OCI-LY7 (cell line): ENCODE results near the gene DEPDC1B. TPM values are rescaled to one million over a fixed set of nuclear protein-coding genes. Genes with fewer than 3 reads are reported as not detected.
"Not testable (repeated sequence)": the region's sequence is repeated elsewhere in the genome, so short reads cannot be mapped to it uniquely, and the experiment has no call there.

Source experiments
- BruUV-seq: library from RNA; stranded (reverse); fragments of 400-500 nt; replicated peaks from 2 replicates; lab custom pipeline; 2021; lab: Mats Ljungman, UMichigan
- CTCF ChIA-PET: fragments of 300-600 bp; sonication (Branson Sonifier 250); formaldehyde crosslinking; loops from one replicate; lab custom pipeline; 2022; ENCODE audit warnings: antibody characterized with exemption; ENCODE audit not compliant: unreplicated experiment; lab: Charles Lee
- POLR2A ChIA-PET: fragments of 300-600 bp; sonication (Branson Sonifier 250); formaldehyde crosslinking; loops from one replicate; lab custom pipeline; 2022; ENCODE audit warnings: antibody characterized with exemption; lab: Charles Lee
- DNase-seq: peaks from one replicate; pipeline ENCODE4 v3.0.0-alpha.2; 2015; ENCODE audit warnings: low spot score
- H2AFZ ChIP-seq: fragments of 200-600 bp; sonication (generic), shearing (Covaris generic); 2 replicates; pipeline ENCODE4 v1.6.1; 2014; ENCODE audit warnings: mild to moderate bottlenecking, antibody characterized with exemption, low read length, moderate library complexity
- H3K27ac ChIP-seq: fragments of 200-600 bp; sonication (generic); 2 replicates; pipeline ENCODE4 v1.5.1; 2014; ENCODE audit warnings: mixed run types, low read depth, mild to moderate bottlenecking, moderate library complexity, low read length, inconsistent platforms; ENCODE audit not compliant: poor library complexity, severe bottlenecking
- H3K36me3 ChIP-seq: fragments of 200-600 bp; sonication (generic); 2 replicates; pipeline ENCODE4 v1.6.1; 2014; ENCODE audit warnings: mild to moderate bottlenecking, antibody characterized with exemption, low read length, moderate library complexity, mixed read lengths; ENCODE audit not compliant: insufficient read depth
- H3K4me1 ChIP-seq: fragments of 200-600 bp; sonication (generic); 2 replicates; pipeline ENCODE4 v1.5.1; 2014; ENCODE audit warnings: mild to moderate bottlenecking, low read length; ENCODE audit not compliant: insufficient read depth, poor library complexity, severe bottlenecking
- H3K4me2 ChIP-seq: fragments of 200-600 bp; sonication (generic); 2 replicates; pipeline ENCODE4 v1.6.1; 2014; ENCODE audit warnings: mild to moderate bottlenecking, low read length
- H3K4me3 ChIP-seq: fragments of 200-600 bp; sonication (generic); 2 replicates; pipeline ENCODE4 v1.5.1; 2014; ENCODE audit warnings: mild to moderate bottlenecking, low read depth, low read length; ENCODE audit not compliant: poor library complexity, severe bottlenecking
- H3K79me2 ChIP-seq: fragments of 200-600 bp; sonication (generic); 2 replicates; pipeline ENCODE4 v1.6.1; 2016; ENCODE audit warnings: low read depth, mild to moderate bottlenecking, low read length, moderate library complexity, mixed read lengths; ENCODE audit not compliant: insufficient read depth
- H3K9me2 ChIP-seq: fragments of 200-600 bp; sonication (generic); 2 replicates; pipeline ENCODE4 v1.6.1; 2016; ENCODE audit warnings: mild to moderate bottlenecking, low read length, mixed read lengths; ENCODE audit not compliant: insufficient read depth
- H3K9me3 ChIP-seq: fragments of 200-600 bp; sonication (generic); 2 replicates; pipeline ENCODE4 v1.6.1; 2014; ENCODE audit warnings: mild to moderate bottlenecking, mixed run types, low read length, mixed read lengths
- H4K20me1 ChIP-seq: fragments of 200-600 bp; sonication (generic); 2 replicates; pipeline ENCODE4 v1.6.1; 2014; ENCODE audit warnings: mild to moderate bottlenecking, antibody characterized with exemption, low read length, moderate library complexity, mixed read lengths; ENCODE audit not compliant: insufficient read depth
- CTCF ChIP-seq: fragments of 200-600 bp; sonication (generic); conservative IDR thresholded peaks from 2 replicates; pipeline ENCODE4 v1.5.1; 2014; ENCODE audit warnings: mild to moderate bottlenecking, antibody characterized with exemption, low read length, moderate library complexity, mixed read lengths
- EZH2phosphoT487 ChIP-seq: fragments of 200-600 bp; sonication (generic); IDR thresholded peaks from 2 replicates; pipeline ENCODE4 v1.6.1; 2018; ENCODE audit warnings: low read depth, borderline replicate concordance, mild to moderate bottlenecking, mixed run types, antibody characterized with exemption, low read length, moderate library complexity, mixed read lengths
- intact Hi-C: fragments of 100-400 bp; cut with micrococcal nuclease; formaldehyde crosslinking; loops from one replicate; pipeline ENCODE4 v1.10.0; 2022; ENCODE audit not compliant: unreplicated experiment
- total RNA-seq, 2 experiments: library from RNA; depleted of rRNA in 1 of 2; stranded (reverse); fragments of >200 nt in 1 of 2; shearing (Covaris generic) in 1 of 2; gene quantifications; 2 replicates each; pipeline ENCODE4 v1.2.3, GENCODE V29; 2014 to 2022

The DEPDC1B gene
- total RNA-seq, 2 experiments from 2014 or later, result 43.7 to 47.6 TPM

- Histone ChIP-seq H4K20me1 (no peaks in the 10 kb centered on the region), H3K79me2 (no peaks in the 10 kb centered on the region), H3K4me3 (no peak overlapping the region), H3K4me2 (no peak overlapping the region), H3K9me2 (no peaks in the 10 kb centered on the region), H3K9me3 (no peaks in the 10 kb centered on the region), H3K4me1 (no peaks in the 10 kb centered on the region), H3K27ac (no peak overlapping the region), H2AFZ (no peak overlapping the region), H3K36me3 (no peaks in the 10 kb centered on the region)
- BruUV-seq, result no TSS peak
- ChIA-PET CTCF (no interaction called here), POLR2A (interaction anchor here (0.8 kb wide), 1 partner anchor 117 kb away, joined by 3 read pairs; no protein-coding TSS in a partner anchor)
- no peak for DNase-seq
- no peak for TF ChIP-seq CTCF
- intact Hi-C loops, result no loop called here
Observed at GRCh38 chr5:60738933-60739332, 39.0 kb upstream of the DEPDC1B start.

GRCh38 chr5:60738461-60738860 is 38.5 kb upstream of the DEPDC1B start:
- ChIA-PET CTCF (no interaction called here), POLR2A (no interaction called here)
- no peak overlapping the region for H3K27ac ChIP-seq
- no peak overlapping the region for H2AFZ ChIP-seq
- no peaks in the 10 kb centered on the region for H3K9me2 ChIP-seq
- H3K9me3 ChIP-seq, result no peaks in the 10 kb centered on the region
- no peaks in the 10 kb centered on the region for H3K79me2 ChIP-seq
- no peak overlapping the region for H3K4me3 ChIP-seq
- H4K20me1 ChIP-seq, result no peaks in the 10 kb centered on the region
- no peak for DNase-seq
- TF ChIP-seq CTCF (no peak), EZH2phosphoT487 (no peak)
- H3K4me1 ChIP-seq, result no peaks in the 10 kb centered on the region
- H3K36me3 ChIP-seq, result no peaks in the 10 kb centered on the region
- no TSS peak for BruUV-seq
- intact Hi-C loops, result no loop called here
- no peak overlapping the region for H3K4me2 ChIP-seq

GRCh38 chr5:60730858-60731257 is 30.9 kb upstream of the DEPDC1B start:
- CTCF ChIA-PET, H3K36me3 ChIP-seq, H3K9me3 ChIP-seq, DNase-seq, H4K20me1 ChIP-seq, H3K27ac ChIP-seq, H2AFZ ChIP-seq, BruUV-seq, H3K4me2 ChIP-seq, H3K9me2 ChIP-seq, H3K79me2 ChIP-seq, H3K4me3 ChIP-seq, intact Hi-C loops, POLR2A ChIA-PET, H3K4me1 ChIP-seq: not testable (repeated sequence)
